Activated CD8-positive, alpha-beta T cell treated with anti-CD3 and anti-CD28 coated beads for 36 hours (primary cell): ENCODE data around the gene NKAIN1. TPM values are rescaled to one million over a fixed set of nuclear protein-coding genes. Genes with fewer than 3 reads are reported as not detected.
"Not testable (repeated sequence)": the region's sequence is repeated elsewhere in the genome, so short reads cannot be mapped to it uniquely, and the experiment has no call there.

Experiments
- ATAC-seq: fragments of 200-7000 bp; cut with Tn5 transposase; one replicate; pipeline ENCODE4 v1.10.0; 2021; ENCODE audit warnings: mild to moderate bottlenecking, moderate library complexity
- CTCF ChIA-PET: fragments of 350-600 bp; sonication (Branson Sonifier 250); formaldehyde crosslinking; loops from one replicate; lab custom pipeline; 2021; ENCODE audit warnings: antibody characterized with exemption; lab: Charles Lee
- POLR2A ChIA-PET: fragments of 350-600 bp; sonication (Branson Sonifier 250); formaldehyde crosslinking; loops from one replicate; lab custom pipeline; 2021; ENCODE audit warnings: antibody characterized with exemption; lab: Charles Lee
- DNase-seq: peaks from one replicate; pipeline ENCODE4 v3.0.0-alpha.2; 2020
- H3K27ac Mint-ChIP-seq: one replicate; pipeline ENCODE4 v1.8.0; 2021; ENCODE audit warnings: mild to moderate bottlenecking, mixed read lengths
- H3K27me3 Mint-ChIP-seq: one replicate; pipeline ENCODE4 v1.8.0; 2021; ENCODE audit warnings: mixed read lengths
- H3K36me3 Mint-ChIP-seq: one replicate; pipeline ENCODE4 v1.8.0; 2021; ENCODE audit warnings: low read depth, mixed read lengths
- H3K4me1 Mint-ChIP-seq: one replicate; pipeline ENCODE4 v1.8.0; 2021; ENCODE audit warnings: low read depth, mixed read lengths
- H3K4me3 Mint-ChIP-seq: one replicate; pipeline ENCODE4 v1.8.0; 2021; ENCODE audit warnings: mild to moderate bottlenecking, moderate library complexity, mixed read lengths
- H3K9me3 Mint-ChIP-seq: one replicate; pipeline ENCODE4 v1.8.0; 2021; ENCODE audit warnings: mixed read lengths
- intact Hi-C: fragments of 100-400 bp; cut with micrococcal nuclease; formaldehyde crosslinking; loops from one replicate; pipeline ENCODE4 v1.10.0; 2022
- total RNA-seq, 2 experiments: library from RNA; stranded (reverse); gene quantifications; one replicate each; pipeline ENCODE4 v1.2.3, GENCODE V29; 2021
- TF ChIP-seq, protein P1 (sequence below): fragments of 200-600 bp; IDR thresholded peaks from one replicate; pipeline ENCODE4 v1.8.0; 2022; ENCODE audit warnings: antibody characterized with exemption, mild to moderate bottlenecking

NKAIN1 gene
- total RNA-seq, 2 experiments from 2014 or later = not detected

DNA sequence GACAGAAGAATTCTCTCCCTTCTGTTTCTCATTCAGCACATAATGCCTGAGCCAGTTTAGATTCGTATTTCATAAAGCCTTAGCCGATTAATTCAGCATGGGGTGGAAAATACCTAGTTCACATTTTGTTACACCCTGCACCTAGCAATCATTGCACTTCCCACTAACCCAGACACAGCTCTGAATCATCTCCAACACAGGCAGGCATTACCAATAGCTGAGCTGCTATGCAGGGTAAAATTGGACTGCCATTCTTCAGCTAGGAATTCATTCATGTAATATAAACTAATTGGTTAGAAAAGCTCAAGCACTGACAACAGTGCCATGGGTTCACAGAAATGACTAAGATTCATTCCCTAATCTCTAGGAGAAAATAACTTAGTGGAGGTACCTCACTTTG is 26.9 kb upstream of the NKAIN1 start:
- no peaks in the 10 kb centered on the region for H3K27me3 Mint-ChIP-seq
- H3K36me3 Mint-ChIP-seq = peaks cover 49% of the 10 kb centered on the region
- ATAC-seq (no peak), DNase-seq (no peak)
- H3K4me3 Mint-ChIP-seq = no peak overlapping the region
- no peaks in the 10 kb centered on the region for H3K9me3 Mint-ChIP-seq
- TF ChIP-seq, protein P1, sequence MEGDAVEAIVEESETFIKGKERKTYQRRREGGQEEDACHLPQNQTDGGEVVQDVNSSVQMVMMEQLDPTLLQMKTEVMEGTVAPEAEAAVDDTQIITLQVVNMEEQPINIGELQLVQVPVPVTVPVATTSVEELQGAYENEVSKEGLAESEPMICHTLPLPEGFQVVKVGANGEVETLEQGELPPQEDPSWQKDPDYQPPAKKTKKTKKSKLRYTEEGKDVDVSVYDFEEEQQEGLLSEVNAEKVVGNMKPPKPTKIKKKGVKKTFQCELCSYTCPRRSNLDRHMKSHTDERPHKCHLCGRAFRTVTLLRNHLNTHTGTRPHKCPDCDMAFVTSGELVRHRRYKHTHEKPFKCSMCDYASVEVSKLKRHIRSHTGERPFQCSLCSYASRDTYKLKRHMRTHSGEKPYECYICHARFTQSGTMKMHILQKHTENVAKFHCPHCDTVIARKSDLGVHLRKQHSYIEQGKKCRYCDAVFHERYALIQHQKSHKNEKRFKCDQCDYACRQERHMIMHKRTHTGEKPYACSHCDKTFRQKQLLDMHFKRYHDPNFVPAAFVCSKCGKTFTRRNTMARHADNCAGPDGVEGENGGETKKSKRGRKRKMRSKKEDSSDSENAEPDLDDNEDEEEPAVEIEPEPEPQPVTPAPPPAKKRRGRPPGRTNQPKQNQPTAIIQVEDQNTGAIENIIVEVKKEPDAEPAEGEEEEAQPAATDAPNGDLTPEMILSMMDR = no peak
- ChIA-PET CTCF (interaction anchor here (1.0 kb wide), 1 partner anchor 26 kb away, joined by 3 read pairs; no protein-coding TSS in a partner anchor), POLR2A (no interaction called here)
- H3K27ac Mint-ChIP-seq = no peak overlapping the region
- intact Hi-C loops = no loop called here
- H3K4me1 Mint-ChIP-seq = no peaks in the 10 kb centered on the region

DNA sequence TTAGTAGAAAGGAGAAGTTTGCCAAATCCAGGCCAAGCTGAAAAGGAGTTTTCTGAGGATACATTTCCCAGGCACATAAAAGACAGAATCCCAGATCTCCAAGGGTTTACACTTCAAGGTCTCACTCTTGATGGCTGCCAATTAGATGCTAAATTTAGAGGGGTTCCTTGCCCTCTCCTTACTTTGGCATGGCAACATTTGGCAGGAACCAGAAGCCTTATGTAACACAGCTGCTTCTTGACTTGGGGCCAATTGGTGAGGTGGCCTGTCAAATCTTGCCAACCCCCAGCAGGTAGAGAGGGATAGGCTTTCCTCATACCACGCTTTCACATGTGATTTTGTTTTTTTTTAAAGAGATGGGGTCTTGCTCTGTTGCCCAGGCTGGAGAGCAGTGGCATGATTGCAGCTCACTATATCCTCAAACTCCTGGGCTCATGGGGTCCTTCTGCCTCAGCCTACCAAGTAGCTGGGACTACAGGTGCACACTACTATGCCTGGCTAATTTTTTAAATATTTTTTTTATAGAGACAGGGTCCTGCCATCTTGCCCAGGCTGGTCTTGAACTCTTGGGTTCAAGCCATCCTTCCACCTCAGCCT is 25.2 kb upstream of the NKAIN1 start:
- no peaks in the 10 kb centered on the region for H3K27me3 Mint-ChIP-seq
- no peaks in the 10 kb centered on the region for H3K4me1 Mint-ChIP-seq
- H3K4me3 Mint-ChIP-seq = no peak overlapping the region
- peaks cover 48% of the 10 kb centered on the region for H3K36me3 Mint-ChIP-seq
- ChIA-PET POLR2A (interaction anchor here (1.1 to 1.2 kb wide), 3 partner anchors 10 to 31 kb away, joined by 3 read pairs; partner anchors contain the start of gene SNRNP40), CTCF (interaction anchor here (1.3 to 1.6 kb wide), 3 partner anchors 10 to 81 kb away, joined by 3 read pairs; no protein-coding TSS in a partner anchor)
- no peaks in the 10 kb centered on the region for H3K9me3 Mint-ChIP-seq
- ATAC-seq (no peak), DNase-seq (no peak)
- intact Hi-C loops = no loop called here
- H3K27ac Mint-ChIP-seq = no peak overlapping the region
- TF ChIP-seq, protein P1 = no peak

DNA sequence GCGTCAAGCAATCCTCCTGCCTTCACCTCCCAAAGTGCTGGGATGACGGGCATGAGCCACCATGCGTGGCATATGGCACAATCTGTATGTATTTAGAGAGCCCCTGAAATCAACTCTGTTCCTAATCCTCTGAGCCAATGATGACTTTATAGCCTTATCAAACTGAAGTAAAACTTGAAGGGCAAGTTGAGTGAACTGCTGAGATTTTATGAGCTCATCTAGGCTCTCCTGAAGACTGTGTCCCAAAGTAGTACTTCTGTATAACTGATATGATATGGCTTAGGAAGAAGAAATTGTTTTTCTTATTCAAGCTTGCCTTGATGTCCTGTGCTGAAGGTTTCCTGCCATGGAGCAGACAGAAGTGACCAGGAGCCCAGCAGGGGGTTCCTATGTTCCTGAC is 23.7 kb upstream of the NKAIN1 start:
- H3K27ac Mint-ChIP-seq = no peak overlapping the region
- no peak overlapping the region for H3K4me3 Mint-ChIP-seq
- TF ChIP-seq, protein P1 = no peak
- CTCF ChIA-PET = interaction anchor here (0.8 to 1.3 kb wide), 3 partner anchors 12 to 131 kb away, joined by 3 read pairs; no protein-coding TSS in a partner anchor
- no peaks in the 10 kb centered on the region for H3K27me3 Mint-ChIP-seq
- peaks cover 49% of the 10 kb centered on the region for H3K36me3 Mint-ChIP-seq
- H3K9me3 Mint-ChIP-seq = no peaks in the 10 kb centered on the region
- intact Hi-C loops = no loop called here
- no peak for DNase-seq
- POLR2A ChIA-PET = interaction anchor here (0.8 to 1.2 kb wide), 4 partner anchors 8 to 33 kb away, joined by 3 to 4 read pairs (median 3); partner anchors contain the start of genes SNRNP40 and ZCCHC17
- ATAC-seq = no peak
- no peaks in the 10 kb centered on the region for H3K4me1 Mint-ChIP-seq

DNA sequence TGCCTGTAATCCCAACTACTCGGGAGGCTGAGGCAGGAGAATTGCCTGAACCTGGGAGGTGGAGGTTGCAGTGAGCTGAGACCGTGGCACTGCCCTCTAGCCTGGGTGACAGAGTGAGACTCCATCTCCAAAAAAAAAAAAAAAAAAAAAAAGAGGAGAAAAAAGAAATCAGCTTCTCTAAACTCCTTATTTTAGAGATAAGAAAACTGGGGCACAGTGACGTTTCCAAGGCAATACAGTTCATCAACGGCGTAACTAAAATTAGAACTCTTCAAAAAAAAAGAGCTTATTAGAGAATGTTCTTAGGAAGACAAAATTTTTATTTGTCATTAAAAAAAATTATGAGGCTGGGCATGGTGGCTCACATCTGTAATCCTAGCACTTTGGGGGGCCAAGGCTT is 22.7 kb upstream of the NKAIN1 start:
- H3K36me3 Mint-ChIP-seq = peaks cover 52% of the 10 kb centered on the region
- intact Hi-C loops, ATAC-seq, H3K27me3 Mint-ChIP-seq, H3K4me1 Mint-ChIP-seq, DNase-seq, H3K4me3 Mint-ChIP-seq, H3K27ac Mint-ChIP-seq, H3K9me3 Mint-ChIP-seq: not testable (repeated sequence)
- ChIA-PET POLR2A (interaction anchor here (1.2 kb wide), 2 partner anchors 9 to 34 kb away, joined by 3 read pairs; partner anchors contain the start of genes SNRNP40 and ZCCHC17), CTCF (interaction anchor here (0.7 to 1.4 kb wide), 2 partner anchors 81 to 286 kb away, joined by 3 read pairs; no protein-coding TSS in a partner anchor)

DNA sequence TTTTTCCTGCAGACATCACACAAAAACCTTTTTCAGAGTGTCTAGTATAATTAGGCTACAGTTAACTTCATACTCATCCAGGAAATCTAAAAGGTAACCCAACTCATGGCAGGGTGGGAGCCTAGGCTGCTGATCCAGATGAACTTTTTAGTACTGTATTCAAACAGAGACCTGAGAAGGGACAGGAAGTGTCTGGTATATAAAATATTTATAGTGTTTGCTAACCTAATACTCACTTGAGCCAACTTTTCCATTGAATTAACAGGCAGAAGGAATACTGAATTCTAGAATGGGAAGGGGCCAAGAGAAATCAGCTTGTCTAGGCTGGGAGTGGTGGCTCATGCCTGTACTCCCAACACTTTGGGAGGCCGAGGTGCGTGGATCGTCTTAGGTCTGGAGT is 22.2 kb upstream of the NKAIN1 start:
- intact Hi-C loops = no loop called here
- Mint-ChIP-seq H3K9me3 (no peaks in the 10 kb centered on the region), H3K36me3 (peaks cover 51% of the 10 kb centered on the region), H3K27me3 (no peaks in the 10 kb centered on the region), H3K4me1 (no peaks in the 10 kb centered on the region), H3K4me3 (no peak overlapping the region), H3K27ac (no peak overlapping the region)
- ChIA-PET POLR2A (no interaction called here), CTCF (interaction anchor here (1.0 to 1.4 kb wide), 3 partner anchors 35 to 80 kb away, joined by 3 read pairs; partner anchors contain the start of genes SNRNP40 and ZCCHC17)
- ATAC-seq (no peak), DNase-seq (no peak)
- TF ChIP-seq, protein P1 = no peak
